Right hindlimb (tissue), 1 donor: ENCODE measurements around the gene BPIFB6.

ENCODE experiments used
- DNase-seq: peaks from one replicate; pipeline ENCODE4 v3.0.0-alpha.2; 2018

BPIFB6 gene

GRCh38 chr20:33016581-33017109 is 14.8 kb upstream of the BPIFB6 start:
- DNase-seq = no peak

- no peak for DNase-seq
Measured at GRCh38 chr20:33017542-33017941, 13.9 kb upstream of the BPIFB6 start.

- DNase-seq = no peak
Measured at GRCh38 chr20:33018169-33018931, 13.1 kb upstream of the BPIFB6 start.

- no peak for DNase-seq
Measured at GRCh38 chr20:33019465-33020277, 11.8 kb upstream of the BPIFB6 start.

GRCh38 chr20:33020278-33021161 is 10.9 kb upstream of the BPIFB6 start:
- DNase-seq = no peak

GRCh38 chr20:33021879-33022278 is 9.6 kb upstream of the BPIFB6 start:
- no peak for DNase-seq

GRCh38 chr20:33022289-33022688 is 9.2 kb upstream of the BPIFB6 start:
- no peak for DNase-seq

- no peak for DNase-seq
Measured at GRCh38 chr20:33022694-33023438, 8.6 kb upstream of the BPIFB6 start.

GRCh38 chr20:33023439-33024242 is 7.8 kb upstream of the BPIFB6 start:
- no peak for DNase-seq

GRCh38 chr20:33024243-33024560 is 7.2 kb upstream of the BPIFB6 start:
- DNase-seq = no peak

- DNase-seq = no peak
Measured at GRCh38 chr20:33024609-33025317, 6.7 kb upstream of the BPIFB6 start.

GRCh38 chr20:33025318-33025876 is 6.1 kb upstream of the BPIFB6 start:
- DNase-seq = no peak

GRCh38 chr20:33026072-33026778 is 5.2 kb upstream of the BPIFB6 start:
- DNase-seq = no peak

GRCh38 chr20:33026779-33027759 is 4.4 kb upstream of the BPIFB6 start:
- no peak for DNase-seq

- no peak for DNase-seq
Measured at GRCh38 chr20:33027769-33028751, 3.4 kb upstream of the BPIFB6 start.

GRCh38 chr20:33028875-33029274 is 2.6 kb upstream of the BPIFB6 start:
- no peak for DNase-seq

GRCh38 chr20:33030076-33030475 is 1.4 kb upstream of the BPIFB6 start:
- DNase-seq = no peak
